Measurements from ENCODE around the gene CAPG.

CAPG gene

DNA sequence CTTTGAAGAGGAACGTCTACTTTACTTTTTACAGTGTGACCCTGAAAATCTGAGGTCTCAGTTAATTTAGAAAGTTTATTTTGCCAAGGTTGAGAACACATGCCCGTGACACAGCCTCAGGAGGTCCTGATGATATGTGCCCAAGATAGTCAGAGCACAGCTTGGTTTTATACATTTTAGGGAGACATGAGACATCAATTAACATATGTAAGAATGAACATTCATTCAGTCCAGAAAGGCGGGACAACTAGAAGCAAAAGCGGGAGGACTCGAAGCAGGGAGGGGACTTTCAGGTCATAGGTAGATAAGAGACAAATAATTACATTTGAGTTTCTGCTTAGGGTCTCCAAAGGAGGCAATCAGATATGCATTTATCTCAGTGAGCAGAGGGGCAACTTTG is 31.9 kb downstream of the CAPG start:
- Histone ChIP-seq H3K27ac (ENCODE audit: low read length) (no peak overlapping the region), H3K9me3 (replicated peaks; ENCODE audit: insufficient read depth, low read length) (no peaks in the 10 kb centered on the region), H3K4me1 (ENCODE audit: low read length) (no peaks in the 10 kb centered on the region), H4K20me1 (ENCODE audit: insufficient read depth, low read length) (no peaks in the 10 kb centered on the region), H3K9me2 (replicated peaks; ENCODE audit: insufficient read depth, low read length) (no peaks in the 10 kb centered on the region), H2AFZ (ENCODE audit: low read length) (no peak overlapping the region), H3K4me2 (ENCODE audit: low read depth, low read length) (no peak overlapping the region), H3K27me3 (replicated peaks; ENCODE audit: insufficient read depth, low read length) (no peaks in the 10 kb centered on the region), H3K9ac (ENCODE audit: low read length) (no peak overlapping the region), H3K79me2 (ENCODE audit: low read length) (no peaks in the 10 kb centered on the region), H3K4me3 (ENCODE audit: low read length) (no peak overlapping the region), H3F3A (ENCODE audit: insufficient read depth, low read length) (no peaks in the 10 kb centered on the region), H3K36me3 (replicated peaks; ENCODE audit: insufficient read depth, low read length) (no peaks in the 10 kb centered on the region)
- DNase-seq, result no peak
- TF ChIP-seq EZH2 (optimal IDR thresholded peaks at IDR 0.05; ENCODE audit: low read depth, low read length) (no peak), EZH2phosphoT487 (IDR thresholded peaks at IDR 0.05; ENCODE audit: low read length) (no peak)
- TF ChIP-seq, protein P1, sequence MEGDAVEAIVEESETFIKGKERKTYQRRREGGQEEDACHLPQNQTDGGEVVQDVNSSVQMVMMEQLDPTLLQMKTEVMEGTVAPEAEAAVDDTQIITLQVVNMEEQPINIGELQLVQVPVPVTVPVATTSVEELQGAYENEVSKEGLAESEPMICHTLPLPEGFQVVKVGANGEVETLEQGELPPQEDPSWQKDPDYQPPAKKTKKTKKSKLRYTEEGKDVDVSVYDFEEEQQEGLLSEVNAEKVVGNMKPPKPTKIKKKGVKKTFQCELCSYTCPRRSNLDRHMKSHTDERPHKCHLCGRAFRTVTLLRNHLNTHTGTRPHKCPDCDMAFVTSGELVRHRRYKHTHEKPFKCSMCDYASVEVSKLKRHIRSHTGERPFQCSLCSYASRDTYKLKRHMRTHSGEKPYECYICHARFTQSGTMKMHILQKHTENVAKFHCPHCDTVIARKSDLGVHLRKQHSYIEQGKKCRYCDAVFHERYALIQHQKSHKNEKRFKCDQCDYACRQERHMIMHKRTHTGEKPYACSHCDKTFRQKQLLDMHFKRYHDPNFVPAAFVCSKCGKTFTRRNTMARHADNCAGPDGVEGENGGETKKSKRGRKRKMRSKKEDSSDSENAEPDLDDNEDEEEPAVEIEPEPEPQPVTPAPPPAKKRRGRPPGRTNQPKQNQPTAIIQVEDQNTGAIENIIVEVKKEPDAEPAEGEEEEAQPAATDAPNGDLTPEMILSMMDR (IDR thresholded peaks at IDR 0.05; ENCODE audit: low read length), result no peak

DNA sequence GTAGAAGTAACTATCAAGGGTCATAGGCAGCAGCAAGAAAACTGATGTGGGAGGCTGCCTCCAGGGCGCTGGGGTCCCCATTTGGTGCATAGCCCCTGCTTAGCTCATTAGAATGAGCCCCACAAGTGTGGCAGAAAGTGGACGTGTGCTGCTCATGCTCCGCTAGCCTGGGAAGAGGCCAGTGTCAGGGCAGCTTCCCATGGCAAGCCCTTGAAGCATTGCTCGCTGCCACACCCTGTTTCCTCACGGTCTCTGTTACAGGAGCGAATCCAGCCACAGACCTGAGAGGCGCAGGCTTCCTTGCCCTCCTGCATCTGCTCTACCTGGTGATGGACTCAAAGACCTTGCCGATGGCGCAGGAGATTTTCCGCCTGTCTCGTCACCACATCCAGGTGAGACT is 33.1 kb downstream of the CAPG start:
- Histone ChIP-seq H3K27ac (ENCODE audit: low read length) (no peak overlapping the region), H3K79me2 (ENCODE audit: low read length) (no peaks in the 10 kb centered on the region), H2AFZ (ENCODE audit: low read length) (no peak overlapping the region), H3K4me1 (ENCODE audit: low read length) (no peaks in the 10 kb centered on the region), H3F3A (ENCODE audit: insufficient read depth, low read length) (no peaks in the 10 kb centered on the region), H3K9me2 (replicated peaks; ENCODE audit: insufficient read depth, low read length) (no peaks in the 10 kb centered on the region), H3K4me3 (ENCODE audit: low read length) (no peak overlapping the region), H3K4me2 (ENCODE audit: low read depth, low read length) (no peak overlapping the region), H3K9me3 (replicated peaks; ENCODE audit: insufficient read depth, low read length) (no peaks in the 10 kb centered on the region), H4K20me1 (ENCODE audit: insufficient read depth, low read length) (no peaks in the 10 kb centered on the region), H3K36me3 (replicated peaks; ENCODE audit: insufficient read depth, low read length) (no peaks in the 10 kb centered on the region), H3K9ac (ENCODE audit: low read length) (no peak overlapping the region), H3K27me3 (replicated peaks; ENCODE audit: insufficient read depth, low read length) (no peaks in the 10 kb centered on the region)
- TF ChIP-seq EZH2 (optimal IDR thresholded peaks at IDR 0.05; ENCODE audit: low read depth, low read length), result no peak
- TF ChIP-seq, protein P1 (IDR thresholded peaks at IDR 0.05; ENCODE audit: low read length), result no peak
- no peak for TF ChIP-seq EZH2phosphoT487 (IDR thresholded peaks at IDR 0.05; ENCODE audit: low read length)
- no peak for DNase-seq

DNA sequence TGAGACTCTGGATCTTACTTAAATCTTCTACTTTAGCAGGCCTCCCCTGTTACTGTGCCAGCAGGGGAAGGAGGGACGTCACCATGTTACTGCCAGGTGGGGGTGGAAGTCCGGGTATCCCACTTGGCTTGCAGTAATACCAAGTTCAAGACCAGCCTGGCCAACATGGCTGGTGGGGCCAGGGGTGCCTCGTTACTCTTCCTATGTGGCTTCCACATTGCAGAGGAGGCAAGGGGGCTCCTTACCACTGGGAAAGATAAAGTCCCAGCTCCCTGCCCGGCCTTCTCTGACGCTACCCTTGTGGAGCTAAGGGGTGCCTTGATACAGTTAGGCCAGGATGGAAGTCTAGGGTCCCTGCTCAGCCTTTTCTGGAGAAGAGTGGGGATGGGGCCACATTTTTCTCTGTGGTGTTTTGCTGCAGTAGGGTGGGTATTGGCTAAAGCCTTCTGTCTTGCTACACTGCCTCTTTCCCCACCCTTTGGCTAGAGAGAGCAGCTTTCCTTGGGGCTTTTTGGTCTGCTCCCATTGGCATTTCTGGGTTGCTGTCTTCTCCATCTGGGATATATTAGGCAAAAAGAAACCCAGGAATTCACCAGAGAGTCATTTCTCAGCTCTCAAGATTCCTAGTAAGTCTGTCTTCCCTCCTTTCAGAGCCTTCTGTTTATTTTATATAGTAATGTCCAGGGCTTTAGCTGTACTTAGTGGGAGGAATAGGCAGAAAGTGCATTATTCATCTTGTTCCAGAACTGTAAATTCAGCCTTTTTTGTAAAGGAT is 33.7 kb downstream of the CAPG start:
- Histone ChIP-seq H3K79me2 (ENCODE audit: low read length) (no peaks in the 10 kb centered on the region), H3K36me3 (replicated peaks; ENCODE audit: insufficient read depth, low read length) (no peaks in the 10 kb centered on the region), H3K9me3 (replicated peaks; ENCODE audit: insufficient read depth, low read length) (no peaks in the 10 kb centered on the region), H3K9me2 (replicated peaks; ENCODE audit: insufficient read depth, low read length) (no peaks in the 10 kb centered on the region), H3K4me2 (ENCODE audit: low read depth, low read length) (no peak overlapping the region), H3K27ac (ENCODE audit: low read length) (no peak overlapping the region), H3K4me1 (ENCODE audit: low read length) (no peaks in the 10 kb centered on the region), H2AFZ (ENCODE audit: low read length) (no peak overlapping the region), H4K20me1 (ENCODE audit: insufficient read depth, low read length) (no peaks in the 10 kb centered on the region), H3F3A (ENCODE audit: insufficient read depth, low read length) (no peaks in the 10 kb centered on the region), H3K4me3 (ENCODE audit: low read length) (no peak overlapping the region), H3K9ac (ENCODE audit: low read length) (no peak overlapping the region), H3K27me3 (replicated peaks; ENCODE audit: insufficient read depth, low read length) (no peaks in the 10 kb centered on the region)
- DNase-seq, result no peak
- no peak for TF ChIP-seq EZH2 (optimal IDR thresholded peaks at IDR 0.05; ENCODE audit: low read depth, low read length)
- no peak for TF ChIP-seq EZH2phosphoT487 (IDR thresholded peaks at IDR 0.05; ENCODE audit: low read length)

DNA sequence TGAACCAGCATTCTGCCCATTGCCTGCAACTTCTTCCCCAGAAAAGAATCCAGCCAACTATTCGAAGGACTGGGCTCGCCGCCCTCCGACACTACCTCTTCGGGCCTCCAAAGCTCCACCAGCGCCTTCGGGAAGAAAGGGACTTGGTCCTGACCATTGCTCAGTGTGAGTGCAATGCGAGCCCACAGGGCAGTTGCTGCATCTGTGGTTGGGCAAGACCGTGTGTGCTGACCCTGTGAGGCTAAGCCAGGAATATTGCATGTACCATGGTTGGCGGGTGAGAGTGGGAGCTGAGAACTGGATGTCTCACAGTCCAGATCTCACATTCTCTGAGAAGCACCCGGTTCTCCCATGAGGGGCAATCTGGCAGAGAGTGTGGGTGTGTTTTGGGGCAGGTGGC is 39.1 kb downstream of the CAPG start:
- no peaks in the 10 kb centered on the region for H3K9me3 ChIP-seq (replicated peaks; ENCODE audit: insufficient read depth, low read length)
- no peaks in the 10 kb centered on the region for H4K20me1 ChIP-seq (ENCODE audit: insufficient read depth, low read length)
- H3F3A ChIP-seq (ENCODE audit: insufficient read depth, low read length), result no peaks in the 10 kb centered on the region
- H3K27me3 ChIP-seq (replicated peaks; ENCODE audit: insufficient read depth, low read length), result no peaks in the 10 kb centered on the region
- no peak overlapping the region for H2AFZ ChIP-seq (ENCODE audit: low read length)
- H3K36me3 ChIP-seq (replicated peaks; ENCODE audit: insufficient read depth, low read length), result no peaks in the 10 kb centered on the region
- H3K27ac ChIP-seq (ENCODE audit: low read length), result no peak overlapping the region
- TF ChIP-seq, protein P1 (IDR thresholded peaks at IDR 0.05; ENCODE audit: low read length), result no peak
- TF ChIP-seq EZH2phosphoT487 (IDR thresholded peaks at IDR 0.05; ENCODE audit: low read length) (no peak), EZH2 (optimal IDR thresholded peaks at IDR 0.05; ENCODE audit: low read depth, low read length) (no peak)
- no peak overlapping the region for H3K9ac ChIP-seq (ENCODE audit: low read length)
- no peaks in the 10 kb centered on the region for H3K9me2 ChIP-seq (replicated peaks; ENCODE audit: insufficient read depth, low read length)
- H3K79me2 ChIP-seq (ENCODE audit: low read length), result no peaks in the 10 kb centered on the region
- H3K4me2 ChIP-seq (ENCODE audit: low read depth, low read length), result no peak overlapping the region
- H3K4me1 ChIP-seq (ENCODE audit: low read length), result no peaks in the 10 kb centered on the region
- no peak for DNase-seq
- H3K4me3 ChIP-seq (ENCODE audit: low read length), result no peak overlapping the region
